HG03457 (cell line): ENCODE results near the gene NRF1.

Source experiments
- ATAC-seq: cut with Tn5 transposase; IDR thresholded peaks from one replicate; pipeline ENCODE4 v1.9.1; 2021; ENCODE audit warnings: moderate number of reproducible peaks; ENCODE audit not compliant: unreplicated experiment

NRF1 gene

GRCh38 chr7:129729511-129729910, 118.0 kb downstream of the NRF1 start:
- no peak for ATAC-seq

- ATAC-seq = no peak
These were observed 118.6 kb downstream of the NRF1 start for GRCh38 chr7:129730159-129730558.

- no peak for ATAC-seq
These were observed 122.9 kb downstream of the NRF1 start for GRCh38 chr7:129734400-129734799.

GRCh38 chr7:129739427-129739826, 127.9 kb downstream of the NRF1 start:
- ATAC-seq = no peak

GRCh38 chr7:129740574-129741410, 129.3 kb downstream of the NRF1 start:
- ATAC-seq = no peak

- ATAC-seq = no peak
These were observed 130.3 kb downstream of the NRF1 start for GRCh38 chr7:129741743-129742213.

- no peak for ATAC-seq
These were observed 130.7 kb downstream of the NRF1 start for GRCh38 chr7:129742256-129742655.

GRCh38 chr7:129746857-129747529, 135.5 kb downstream of the NRF1 start:
- no peak for ATAC-seq

GRCh38 chr7:129748356-129749109, 137.0 kb downstream of the NRF1 start:
- ATAC-seq = no peak

- ATAC-seq = no peak
These were observed 138.6 kb downstream of the NRF1 start for GRCh38 chr7:129750091-129750490.

GRCh38 chr7:129750501-129750900, 139.0 kb downstream of the NRF1 start:
- ATAC-seq = no peak

GRCh38 chr7:129751916-129752315, 140.4 kb downstream of the NRF1 start:
- no peak for ATAC-seq

GRCh38 chr7:129752760-129753159, 141.2 kb downstream of the NRF1 start:
- no peak for ATAC-seq

- ATAC-seq = no peak
These were observed 142.9 kb downstream of the NRF1 start for GRCh38 chr7:129754406-129754805.

GRCh38 chr7:129757991-129758390, 146.5 kb downstream of the NRF1 start:
- ATAC-seq = no peak

- no peak for ATAC-seq
These were observed 151.0 kb downstream of the NRF1 start for GRCh38 chr7:129762387-129762969.

- ATAC-seq = no peak
These were observed 152.9 kb downstream of the NRF1 start for GRCh38 chr7:129764247-129765084.

GRCh38 chr7:129765352-129765751, 153.8 kb downstream of the NRF1 start:
- no peak for ATAC-seq

GRCh38 chr7:129767120-129768015, 155.8 kb downstream of the NRF1 start:
- ATAC-seq = no peak
